Measurements from ENCODE around the gene ERF.
A peak's percentile ranks its signal among the peaks of the same experiment; 100 is the strongest.

ERF gene

GRCh38 chr19:42239544-42240220 is 15.2 kb downstream of the ERF start:
- DNase-seq = peak; percentile 23

GRCh38 chr19:42235181-42235580 is 19.7 kb downstream of the ERF start:
- DNase-seq = no peak

DNA sequence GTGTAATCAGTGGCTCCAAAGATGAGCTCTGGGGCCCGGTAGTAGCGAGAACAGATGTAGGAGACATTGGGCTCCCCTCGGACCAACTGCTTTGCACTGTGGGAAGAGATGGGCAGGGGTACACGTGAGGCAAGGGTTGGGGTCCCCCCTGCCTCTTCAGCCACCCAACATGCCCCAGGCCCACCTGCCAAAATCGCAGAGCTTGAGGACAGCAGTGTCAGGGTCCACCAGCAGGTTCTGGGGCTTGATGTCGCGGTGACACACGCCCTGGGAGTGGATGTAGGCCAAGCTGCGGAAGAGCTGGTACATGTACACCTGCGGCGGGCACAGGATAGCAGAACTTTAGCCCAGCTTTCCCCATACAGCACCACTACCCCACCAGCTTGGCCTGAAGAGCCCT is 20.6 kb downstream of the ERF start:
- no peak for DNase-seq

DNA sequence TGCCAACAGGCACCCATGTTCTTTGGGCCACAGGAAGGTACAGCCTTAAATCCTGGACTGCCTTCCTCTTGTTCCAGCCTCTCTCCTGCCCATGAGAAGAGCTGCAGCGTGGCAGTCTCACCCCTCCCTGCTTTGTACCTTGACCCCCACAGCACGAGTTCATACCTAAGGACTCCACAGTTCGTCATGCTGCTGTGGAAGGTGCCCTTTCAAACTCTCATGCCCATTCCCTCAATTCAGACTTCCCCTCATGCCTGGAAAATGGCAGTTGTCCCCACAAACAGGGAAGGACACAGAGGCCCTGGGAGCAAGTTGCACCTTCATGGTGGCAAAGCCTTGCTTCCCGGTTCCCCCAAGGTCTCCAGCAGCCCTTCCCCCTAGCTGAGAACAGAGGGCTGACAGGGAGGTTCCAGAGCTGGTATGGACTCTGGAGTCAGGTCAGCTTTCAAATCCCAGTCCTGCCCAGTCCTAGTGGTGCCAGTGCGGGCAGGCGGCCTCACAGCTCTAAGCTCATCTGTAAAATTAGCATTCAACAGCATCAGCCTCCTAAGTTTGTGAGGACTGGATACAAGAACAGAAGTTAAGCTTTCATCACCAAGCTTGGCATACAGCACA is 21.1 kb downstream of the ERF start:
- DNase-seq = no peak

GRCh38 chr19:42233106-42233505 is 21.8 kb downstream of the ERF start:
- DNase-seq = no peak

DNA sequence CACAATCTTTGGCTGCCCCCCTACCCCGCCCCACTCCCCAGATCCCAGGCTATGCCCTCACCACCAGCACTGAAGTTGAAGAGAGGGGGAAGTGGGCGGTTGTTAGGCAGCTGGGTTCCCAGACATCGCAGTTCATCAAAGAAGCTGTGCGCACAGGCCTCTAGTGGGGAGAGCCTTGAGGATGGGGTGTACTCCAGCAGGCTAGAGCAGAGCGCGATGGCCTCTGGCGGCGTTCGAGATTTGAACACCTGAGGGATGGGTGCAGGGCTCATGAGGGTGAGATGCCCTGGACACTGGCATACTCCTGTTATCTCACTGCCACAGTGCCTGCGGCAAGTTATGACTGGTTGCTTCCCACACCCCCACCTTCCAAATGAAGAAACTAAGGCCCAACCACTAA is 22.5 kb downstream of the ERF start:
- no peak for DNase-seq

DNA sequence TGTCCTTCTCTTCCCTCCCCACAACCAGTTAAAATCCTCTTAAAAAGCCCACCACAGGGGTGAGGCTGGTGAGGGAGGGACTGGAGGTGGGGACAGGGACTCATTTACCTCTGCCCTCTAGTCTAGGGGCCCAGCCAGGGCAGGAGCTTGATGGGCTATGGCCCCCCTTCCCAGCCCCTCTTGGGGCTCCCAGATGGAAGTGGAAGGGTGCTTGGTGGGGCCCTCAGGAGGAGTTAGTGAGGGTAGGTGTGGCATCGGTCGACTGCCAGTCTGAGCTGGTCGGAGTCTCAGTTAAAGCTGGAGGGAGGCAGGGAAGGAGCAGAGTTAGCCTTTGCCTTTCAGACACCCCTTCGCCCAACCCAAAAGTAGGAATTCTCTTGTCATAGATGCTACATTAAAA is 24.4 kb downstream of the ERF start:
- no peak for DNase-seq

GRCh38 chr19:42229855-42230351 is 25.0 kb downstream of the ERF start:
- no peak for DNase-seq

DNA sequence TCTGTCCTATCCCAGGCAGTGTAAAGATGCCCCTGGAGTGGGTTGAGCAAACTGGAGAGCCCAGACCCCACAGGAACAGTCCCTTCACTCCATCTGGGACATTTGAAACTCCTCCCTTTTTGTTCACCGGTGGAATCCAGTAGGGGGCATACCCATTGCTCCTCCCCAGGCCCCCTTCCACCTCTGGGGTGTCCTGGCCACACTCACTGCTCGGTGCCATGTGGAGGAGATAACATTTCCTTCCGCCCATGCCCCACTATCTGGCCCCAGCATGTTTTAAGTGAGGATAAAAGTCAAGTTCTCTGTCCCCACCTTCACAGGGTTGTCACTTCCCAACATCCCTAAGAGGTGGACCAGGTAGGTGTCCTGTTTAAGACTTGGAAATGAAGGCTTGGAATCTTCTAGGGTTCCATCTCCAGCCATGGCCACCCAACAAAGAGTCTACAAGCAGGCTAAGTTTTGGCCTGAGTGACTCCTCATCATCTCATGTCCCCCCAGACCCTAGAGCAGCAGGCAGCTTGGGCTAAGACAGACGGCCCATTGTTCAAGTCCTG is 25.6 kb downstream of the ERF start:
- no peak for DNase-seq

DNA sequence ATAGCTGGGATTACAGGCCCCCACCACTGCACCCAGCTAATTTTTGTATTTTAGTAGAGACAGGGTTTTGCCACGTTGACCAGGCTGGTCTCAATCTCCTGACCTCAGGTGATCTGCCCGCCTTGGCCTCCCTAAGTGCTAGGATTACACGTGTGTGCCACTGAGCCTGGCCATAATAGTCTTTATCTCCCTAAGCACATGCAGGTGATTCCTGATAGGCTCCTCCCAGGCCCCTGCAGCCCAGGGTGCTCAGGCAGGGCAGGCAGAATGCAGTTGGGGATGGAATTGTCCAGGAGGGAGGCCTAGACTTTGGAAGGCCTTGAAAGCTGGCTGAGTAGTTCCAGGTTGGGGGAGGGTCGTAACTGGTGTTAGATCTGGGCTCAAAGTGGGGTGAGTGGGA is 26.3 kb downstream of the ERF start:
- no peak for DNase-seq

DNA sequence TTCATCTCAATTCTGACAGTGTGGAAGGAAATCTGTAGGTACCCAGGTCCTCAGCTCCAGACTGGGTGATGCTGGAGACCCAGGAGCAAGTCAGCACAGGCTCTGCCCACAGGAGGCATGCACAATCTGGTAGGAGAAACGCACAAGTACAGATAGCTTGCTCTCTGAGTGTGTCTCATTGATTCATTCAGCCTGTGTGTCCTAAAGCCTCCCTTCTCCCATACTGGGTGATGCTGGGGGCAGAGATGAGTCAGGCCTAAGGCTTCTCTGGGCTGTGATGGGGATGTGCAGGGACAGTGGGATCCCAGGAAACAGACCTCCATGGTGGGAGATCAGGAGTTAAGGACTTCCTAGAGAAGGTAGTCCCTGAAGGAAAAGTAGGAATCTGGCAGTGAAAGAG is 28.0 kb downstream of the ERF start:
- no peak for DNase-seq

DNA sequence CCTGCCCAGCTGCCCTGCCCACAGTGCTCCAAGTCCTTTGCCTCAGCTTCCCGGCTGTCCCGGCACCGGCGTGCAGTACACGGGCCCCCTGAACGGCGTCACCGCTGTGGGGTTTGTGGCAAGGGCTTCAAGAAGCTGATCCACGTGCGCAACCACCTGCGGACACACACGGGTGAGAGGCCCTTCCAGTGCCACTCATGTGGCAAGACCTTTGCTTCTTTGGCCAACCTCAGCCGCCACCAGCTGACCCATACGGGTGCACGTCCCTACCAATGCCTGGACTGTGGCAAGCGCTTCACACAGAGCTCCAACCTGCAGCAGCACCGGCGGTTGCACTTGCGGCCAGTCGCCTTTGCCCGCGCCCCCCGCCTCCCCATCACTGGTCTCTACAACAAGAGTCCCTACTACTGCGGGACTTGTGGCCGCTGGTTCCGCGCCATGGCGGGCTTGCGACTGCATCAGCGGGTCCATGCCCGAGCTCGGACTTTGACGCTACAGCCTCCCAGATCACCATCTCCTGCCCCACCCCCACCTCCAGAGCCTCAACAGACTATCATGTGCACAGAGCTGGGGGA is 29.1 kb downstream of the ERF start:
- DNase-seq = no peak

DNA sequence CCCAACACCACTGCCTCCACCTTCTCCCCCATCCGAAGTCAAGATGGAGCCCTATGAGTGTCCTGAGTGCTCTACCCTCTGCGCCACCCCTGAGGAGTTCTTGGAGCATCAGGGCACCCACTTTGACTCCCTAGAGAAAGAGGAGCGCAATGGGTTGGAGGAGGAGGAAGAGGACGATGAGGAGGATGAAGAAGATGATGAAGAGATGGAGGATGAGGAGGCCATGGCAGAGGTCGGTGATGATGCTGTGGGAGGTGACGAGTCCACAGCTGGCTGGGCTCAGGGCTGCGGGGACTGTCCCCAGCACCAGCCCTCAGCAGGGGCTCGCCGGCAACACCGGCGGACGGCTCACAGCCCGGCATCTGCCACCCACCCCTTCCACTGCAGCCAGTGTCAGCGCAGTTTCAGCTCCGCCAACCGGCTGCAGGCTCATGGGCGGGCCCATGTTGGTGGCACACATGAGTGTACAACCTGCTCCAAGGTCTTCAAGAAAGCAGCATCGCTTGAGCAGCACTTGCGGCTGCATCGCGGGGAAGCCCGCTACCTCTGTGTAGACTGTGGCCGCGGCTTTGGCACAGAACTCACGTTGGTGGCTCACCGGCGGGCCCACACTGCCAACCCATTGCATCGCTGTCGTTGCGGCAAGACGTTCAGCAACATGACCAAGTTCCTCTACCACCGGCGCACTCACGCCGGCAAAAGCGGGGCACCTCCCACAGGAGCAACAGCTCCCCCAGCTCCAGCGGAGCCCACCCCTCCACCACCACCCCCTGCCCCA is 29.8 kb downstream of the ERF start:
- no peak for DNase-seq

GRCh38 chr19:42220751-42221097 is 34.2 kb downstream of the ERF start:
- no peak for DNase-seq

DNA sequence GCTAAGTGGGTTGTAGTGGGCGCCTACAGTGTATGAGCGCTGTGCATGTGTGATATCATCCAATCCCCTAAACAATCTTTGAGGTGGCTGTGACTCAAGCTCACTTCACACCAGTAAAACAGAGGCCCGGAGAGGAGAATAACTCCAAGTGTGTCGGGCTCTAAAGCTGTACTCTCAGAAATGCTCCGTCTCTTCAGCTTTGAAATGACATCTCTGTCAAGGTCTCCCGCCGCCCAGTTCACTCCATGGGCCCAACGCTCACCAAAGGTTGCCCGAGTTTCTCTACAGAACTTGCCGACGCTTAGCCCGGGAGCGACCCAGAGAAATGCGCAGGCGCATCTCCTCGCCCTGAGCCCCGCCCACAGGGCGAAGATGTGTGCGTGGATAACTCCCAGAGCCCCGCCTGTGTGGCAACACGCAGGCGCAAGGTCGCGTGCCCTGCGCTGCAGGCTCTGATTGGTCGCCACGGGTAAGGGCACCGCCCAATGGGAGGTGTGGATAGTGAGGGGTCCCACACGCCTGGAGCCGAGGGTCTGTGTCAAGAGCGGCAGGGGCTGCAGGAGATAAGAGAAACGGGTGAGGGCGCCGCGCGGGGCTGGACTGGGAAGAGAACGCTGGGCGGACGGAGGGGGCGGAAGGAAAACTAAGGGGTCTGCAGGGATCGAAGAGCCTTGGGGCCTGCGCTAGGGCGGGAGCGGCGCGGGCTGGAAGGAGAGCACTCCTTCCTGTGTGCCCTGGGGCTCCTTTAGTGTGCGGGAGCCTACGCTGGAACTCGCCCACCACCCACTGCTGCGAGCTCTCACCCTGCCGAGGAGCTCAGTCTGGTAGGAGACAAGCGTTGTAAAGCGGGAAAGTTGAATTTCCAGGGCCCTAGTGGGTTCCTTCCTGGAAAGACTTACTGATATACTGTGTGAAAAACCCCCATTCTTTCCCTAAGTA is 34.8 kb downstream of the ERF start, which contains the start of gene ZNF526:
TSS of gene ZNF526 (plus strand) at position 501 of the 939 bp plus-strand sequence. CDS start 4,092 bp downstream, outside the sequence.
- DNase-seq = peak; percentile 98

DNA sequence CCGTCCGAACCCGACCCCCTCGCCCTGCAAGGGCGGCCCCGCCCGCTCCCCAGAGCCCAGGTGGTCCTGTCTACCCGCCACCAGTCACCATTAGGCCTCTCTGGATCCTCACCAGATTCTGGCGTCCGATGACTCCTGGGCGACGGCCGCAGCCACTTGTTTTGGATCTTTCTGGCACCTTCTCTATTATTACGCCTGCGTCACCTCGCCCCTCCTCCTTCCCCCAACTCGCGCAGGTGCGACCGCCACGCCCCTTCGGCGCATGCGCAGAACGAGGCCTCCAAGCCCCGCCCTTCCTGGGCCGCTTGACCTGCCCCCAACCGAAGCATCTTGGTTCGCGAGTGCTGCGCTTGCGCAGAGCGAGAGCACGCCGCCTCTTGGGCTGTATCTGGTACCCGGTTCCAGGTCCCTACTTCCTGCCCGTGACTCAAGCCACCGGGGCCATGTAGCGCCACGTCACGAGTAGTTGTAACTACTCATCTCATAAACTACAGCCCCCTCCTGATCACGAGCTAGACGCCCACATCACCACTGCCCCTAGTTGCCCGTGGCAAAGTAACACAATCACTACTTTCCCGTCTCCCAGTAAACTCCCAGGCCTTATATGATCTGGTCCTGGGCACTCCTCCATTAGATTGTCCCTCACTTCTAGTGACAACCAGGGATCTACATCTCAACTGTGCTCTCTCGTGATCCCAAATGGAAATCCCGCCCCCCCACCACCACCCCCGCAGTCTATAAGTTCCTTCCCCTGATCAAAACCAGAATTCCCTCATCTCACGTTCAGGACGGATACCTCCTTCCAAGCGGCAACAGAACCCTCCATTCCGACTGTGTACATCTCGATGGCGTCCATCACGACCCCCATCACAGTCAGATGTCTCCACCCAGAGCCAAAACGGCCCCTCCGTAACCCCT is 37.1 kb downstream of the ERF start, which contains the start of gene DEDD2:
TSS of gene DEDD2 (minus strand) at position 158 of the 918 bp plus-strand sequence. CDS start 670 bp downstream, outside the sequence.
- DNase-seq = peak; percentile 96

DNA sequence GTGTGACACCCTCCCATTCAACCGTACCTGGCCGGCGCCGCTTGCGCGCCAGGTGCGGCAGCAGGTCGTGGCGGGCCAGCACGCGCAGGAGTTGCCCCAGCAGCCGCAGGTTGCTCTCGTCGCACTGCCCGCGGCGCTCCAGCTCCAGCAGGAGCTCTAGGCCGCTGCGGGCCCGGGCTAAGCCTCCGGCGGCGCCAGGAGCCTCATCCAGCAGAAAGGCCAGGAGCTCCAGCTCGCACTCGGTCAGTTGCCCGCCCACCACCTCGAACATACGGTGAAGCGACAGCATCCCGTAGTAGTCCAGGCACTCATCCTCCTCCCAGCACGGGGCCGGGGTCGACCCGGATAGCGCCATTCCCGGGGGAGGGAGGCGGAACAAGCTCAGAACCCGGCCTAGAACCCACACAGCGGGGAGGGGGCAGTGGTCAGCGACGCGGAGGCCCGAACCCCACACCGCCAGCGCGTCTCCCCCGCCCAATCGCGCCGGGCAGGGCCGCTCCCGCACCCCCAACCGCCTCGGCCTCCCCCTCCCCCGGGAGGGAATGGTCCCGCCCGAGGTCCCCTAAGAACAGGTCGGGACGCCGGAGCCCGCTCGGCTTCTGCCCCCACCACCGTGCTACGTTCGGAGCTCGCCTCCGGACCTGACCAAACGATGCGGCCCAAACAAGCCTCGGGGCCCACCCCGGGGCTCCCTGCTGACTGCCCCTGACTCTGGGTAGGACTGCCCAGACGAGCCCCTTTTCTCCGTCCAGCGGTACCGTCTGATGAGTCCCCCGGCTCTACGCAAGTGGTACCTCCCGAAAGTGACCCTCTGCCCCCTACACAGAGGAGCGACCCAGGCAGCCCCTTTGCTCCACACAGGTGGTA is 38.0 kb downstream of the ERF start:
- peak; percentile 65 for DNase-seq

DNA sequence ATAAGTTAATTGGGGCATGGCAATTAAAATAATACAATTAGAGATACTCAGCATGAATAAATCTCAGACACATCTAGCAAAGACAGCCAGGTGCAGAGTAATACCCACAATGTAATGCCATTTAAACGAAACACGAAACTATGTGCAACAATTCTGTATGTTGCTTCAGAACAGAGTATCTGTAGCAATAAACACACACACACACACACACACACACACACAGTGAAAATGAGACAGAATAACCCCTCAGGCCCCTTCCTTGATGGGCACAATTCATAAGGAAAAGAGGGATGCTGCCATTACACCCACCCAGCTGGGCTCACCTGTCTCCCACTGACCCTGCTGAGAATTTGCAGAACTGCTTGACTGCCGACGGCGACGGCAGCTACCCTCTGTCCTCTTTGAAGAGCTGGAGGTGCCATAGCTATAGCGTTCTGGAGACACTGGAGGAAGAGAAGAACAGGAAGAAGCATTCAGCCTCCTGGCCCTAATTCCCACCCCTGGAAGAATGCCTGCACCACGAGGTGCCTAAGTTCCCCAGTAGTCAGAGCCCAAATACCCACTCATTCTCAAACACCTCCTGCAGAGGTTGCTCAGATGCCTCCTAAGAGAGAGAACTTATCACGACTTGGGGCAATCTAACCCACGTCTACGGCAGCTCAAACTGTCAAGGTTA is 40.0 kb downstream of the ERF start:
- DNase-seq = no peak

GRCh38 chr19:42212886-42213285 is 42.0 kb downstream of the ERF start:
- DNase-seq = no peak

Measured in left hindlimb (tissue), 1 donor.